Measurements from ENCODE around the gene TMEM50A. TPM values are rescaled to one million over a fixed set of nuclear protein-coding genes. Genes with fewer than 3 reads are reported as not detected.

The TMEM50A gene
- total and polyA plus RNA-seq, 2 of the 13 experiments (the other 11 are each of a cell fraction or from before 2014, with no cell fraction given) = 51.2 to 61.2 TPM

- TF ChIP-seq RNF219 (CRISPR knock-in tag; IDR thresholded peaks at IDR 0.05) (no peak), ZMYM3 (CRISPR knock-in tag; IDR thresholded peaks at IDR 0.05) (no peak), POLR2G (IDR thresholded peaks at IDR 0.05; ENCODE audit: low read depth, low read length) (peak; percentile 71), NCOR1 (IDR thresholded peaks at IDR 0.05; ENCODE audit: borderline replicate concordance, low read length) (no peak), NR2F1 (CRISPR knock-in tag; IDR thresholded peaks at IDR 0.05) (no peak), RARG (CRISPR knock-in tag; IDR thresholded peaks at IDR 0.05; ENCODE audit: low read depth) (no peak), ESRRA (CRISPR knock-in tag; IDR thresholded peaks at IDR 0.05; ENCODE audit: low read depth) (peak; percentile 33; the same call in 1 of the 2 replicates), ZNF687 (CRISPR knock-in tag; IDR thresholded peaks at IDR 0.05) (peak; percentile 83), CENPX (CRISPR knock-in tag; IDR thresholded peaks at IDR 0.05) (no peak), MED1 (CRISPR knock-in tag; IDR thresholded peaks at IDR 0.05) (peak; percentile 48), KAT8 (CRISPR knock-in tag; IDR thresholded peaks at IDR 0.05) (peak; percentile 88), TBP (CRISPR knock-in tag; IDR thresholded peaks at IDR 0.05) (no peak), ZSCAN31 (CRISPR knock-in tag; IDR thresholded peaks at IDR 0.05; ENCODE audit: low read depth) (0 out of 2 replicates have a peak, but pooled peaks have one; percentile 42), ZFP41 (CRISPR knock-in tag; IDR thresholded peaks at IDR 0.05; ENCODE audit: borderline replicate concordance) (no peak), NFIC (IDR thresholded peaks at IDR 0.05; ENCODE audit: low read length) (no peak), HIVEP1 (CRISPR knock-in tag; IDR thresholded peaks at IDR 0.05) (peak; percentile 68; the same call in 1 of the 2 replicates), ISL2 (CRISPR knock-in tag; IDR thresholded peaks at IDR 0.05) (0 out of 2 replicates have a peak, but pooled peaks have one; percentile 24), HOXD1 (CRISPR knock-in tag; IDR thresholded peaks at IDR 0.05) (no peak; the same call in 1 of the 2 replicates)
- TF ChIP-seq, protein P1, sequence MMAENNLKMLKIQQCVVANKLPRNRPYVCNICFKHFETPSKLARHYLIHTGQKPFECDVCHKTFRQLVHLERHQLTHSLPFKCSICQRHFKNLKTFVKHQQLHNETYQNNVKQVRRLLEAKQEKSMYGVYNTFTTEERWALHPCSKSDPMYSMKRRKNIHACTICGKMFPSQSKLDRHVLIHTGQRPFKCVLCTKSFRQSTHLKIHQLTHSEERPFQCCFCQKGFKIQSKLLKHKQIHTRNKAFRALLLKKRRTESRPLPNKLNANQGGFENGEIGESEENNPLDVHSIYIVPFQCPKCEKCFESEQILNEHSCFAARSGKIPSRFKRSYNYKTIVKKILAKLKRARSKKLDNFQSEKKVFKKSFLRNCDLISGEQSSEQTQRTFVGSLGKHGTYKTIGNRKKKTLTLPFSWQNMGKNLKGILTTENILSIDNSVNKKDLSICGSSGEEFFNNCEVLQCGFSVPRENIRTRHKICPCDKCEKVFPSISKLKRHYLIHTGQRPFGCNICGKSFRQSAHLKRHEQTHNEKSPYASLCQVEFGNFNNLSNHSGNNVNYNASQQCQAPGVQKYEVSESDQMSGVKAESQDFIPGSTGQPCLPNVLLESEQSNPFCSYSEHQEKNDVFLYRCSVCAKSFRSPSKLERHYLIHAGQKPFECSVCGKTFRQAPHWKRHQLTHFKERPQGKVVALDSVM (CRISPR knock-in tag; IDR thresholded peaks at IDR 0.05) = no peak
- TF ChIP-seq, protein P2, sequence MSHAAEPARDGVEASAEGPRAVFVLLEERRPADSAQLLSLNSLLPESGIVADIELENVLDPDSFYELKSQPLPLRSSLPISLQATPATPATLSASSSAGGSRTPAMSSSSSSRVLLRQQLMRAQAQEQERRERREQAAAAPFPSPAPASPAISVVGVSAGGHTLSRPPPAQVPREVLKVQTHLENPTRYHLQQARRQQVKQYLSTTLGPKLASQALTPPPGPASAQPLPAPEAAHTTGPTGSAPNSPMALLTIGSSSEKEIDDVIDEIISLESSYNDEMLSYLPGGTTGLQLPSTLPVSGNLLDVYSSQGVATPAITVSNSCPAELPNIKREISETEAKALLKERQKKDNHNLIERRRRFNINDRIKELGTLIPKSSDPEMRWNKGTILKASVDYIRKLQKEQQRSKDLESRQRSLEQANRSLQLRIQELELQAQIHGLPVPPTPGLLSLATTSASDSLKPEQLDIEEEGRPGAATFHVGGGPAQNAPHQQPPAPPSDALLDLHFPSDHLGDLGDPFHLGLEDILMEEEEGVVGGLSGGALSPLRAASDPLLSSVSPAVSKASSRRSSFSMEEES (CRISPR knock-in tag; IDR thresholded peaks at IDR 0.05) = 0 out of 2 replicates have a peak, but pooled peaks have one; percentile 25
Measured at GRCh38 chr1:25338188-25338981, at the start of gene TMEM50A (continued).
